Loucy (cell line): ENCODE measurements around the gene CCDC60.

Source experiments
- CTCF ChIP-seq: fragments of 200-600 bp; sonication (generic); conservative IDR thresholded peaks from 2 replicates; pipeline ENCODE4 v1.5.1; 2014; ENCODE audit warnings: mild to moderate bottlenecking, antibody characterized with exemption, low read length
- EZH2phosphoT487 ChIP-seq: fragments of 200-600 bp; IDR thresholded peaks from 2 replicates; pipeline ENCODE4 v1.6.1; 2018; ENCODE audit warnings: antibody characterized with exemption, mild to moderate bottlenecking, moderate library complexity, borderline replicate concordance

GRCh38 chr12:119450771-119451170 lies 116.2 kb downstream of the CCDC60 start:
- TF ChIP-seq CTCF (no peak), EZH2phosphoT487 (no peak)
